GM18870 (cell line): Measurements from ENCODE around the gene DNAAF1.

Experiments
- ATAC-seq: cut with Tn5 transposase; IDR thresholded peaks from one replicate; pipeline ENCODE4 v1.9.1; 2021; ENCODE audit warnings: moderate library complexity; ENCODE audit not compliant: unreplicated experiment

Gene DNAAF1

GRCh38 chr16:84159007-84159406 lies 13.9 kb downstream of the DNAAF1 start:
- no peak for ATAC-seq

- no peak for ATAC-seq
Observed at GRCh38 chr16:84159800-84160199, 14.7 kb downstream of the DNAAF1 start.

- ATAC-seq, result no peak
Observed at GRCh38 chr16:84161037-84161436, 15.9 kb downstream of the DNAAF1 start.

GRCh38 chr16:84161801-84162200 lies 16.7 kb downstream of the DNAAF1 start:
- no peak for ATAC-seq

GRCh38 chr16:84165746-84166145 lies 20.6 kb downstream of the DNAAF1 start:
- no peak for ATAC-seq

GRCh38 chr16:84166796-84167695 lies 21.9 kb downstream of the DNAAF1 start:
- ATAC-seq, result no peak

GRCh38 chr16:84169765-84170310 lies 24.7 kb downstream of the DNAAF1 start:
- ATAC-seq, result no peak

GRCh38 chr16:84174396-84174795 lies 29.3 kb downstream of the DNAAF1 start:
- ATAC-seq, result no peak

- ATAC-seq, result peak; percentile 69
Observed at GRCh38 chr16:84175350-84176081, 30.4 kb downstream of the DNAAF1 start.

- ATAC-seq, result no peak
Observed at GRCh38 chr16:84176192-84177053, 31.3 kb downstream of the DNAAF1 start.

GRCh38 chr16:84177741-84178073 lies 32.6 kb downstream of the DNAAF1 start:
- ATAC-seq, result no peak

GRCh38 chr16:84178146-84178765 lies 33.1 kb downstream of the DNAAF1 start:
- ATAC-seq, result no peak

- ATAC-seq, result no peak
Observed at GRCh38 chr16:84178892-84179611, 33.9 kb downstream of the DNAAF1 start.

- no peak for ATAC-seq
Observed at GRCh38 chr16:84179612-84180320, 34.7 kb downstream of the DNAAF1 start.

- no peak for ATAC-seq
Observed at GRCh38 chr16:84180519-84181140, 35.5 kb downstream of the DNAAF1 start.

- ATAC-seq, result no peak
Observed at GRCh38 chr16:84181144-84181915, 36.2 kb downstream of the DNAAF1 start.

GRCh38 chr16:84182104-84182503 lies 37.0 kb downstream of the DNAAF1 start:
- ATAC-seq, result no peak
